Parathyroid adenoma (tissue), 2 donors: ENCODE results near the gene NVL.
"Not testable (repeated sequence)": the region's sequence is repeated elsewhere in the genome, so short reads cannot be mapped to it uniquely, and the experiment has no call there.

ENCODE experiments used
- H2AFZ ChIP-seq: fragments of 300-600 bp; sonication (generic); one replicate; pipeline ENCODE4 v1.7.0; 2017; ENCODE audit warnings: antibody characterized with exemption, mild to moderate bottlenecking
- H3K27ac ChIP-seq: fragments of 300-600 bp; sonication (generic); one replicate; pipeline ENCODE4 v1.7.0; 2017
- H3K27me3 ChIP-seq: fragments of 300-600 bp; sonication (generic); one replicate; pipeline ENCODE4 v1.7.0; 2017; ENCODE audit warnings: low read length; ENCODE audit not compliant: control insufficient read depth, insufficient read depth
- H3K36me3 ChIP-seq: fragments of 300-600 bp; sonication (generic); one replicate; pipeline ENCODE4 v1.7.0; 2017; ENCODE audit warnings: low read length; ENCODE audit not compliant: control insufficient read depth, insufficient read depth
- H3K4me1 ChIP-seq: fragments of 300-600 bp; sonication (generic); one replicate; pipeline ENCODE4 v1.7.0; 2017; ENCODE audit warnings: control low read depth
- H3K4me2 ChIP-seq: fragments of 300-600 bp; sonication (generic); one replicate; pipeline ENCODE4 v1.7.0; 2017; ENCODE audit warnings: low read length
- H3K4me3 ChIP-seq: fragments of 300-600 bp; sonication (generic); one replicate; pipeline ENCODE4 v1.7.0; 2017; ENCODE audit warnings: low read depth, low read length
- H3K79me2 ChIP-seq: fragments of 300-600 bp; sonication (generic); one replicate; pipeline ENCODE4 v1.7.0; 2017; ENCODE audit warnings: control low read depth
- H3K9ac ChIP-seq: fragments of 300-600 bp; sonication (generic); one replicate; pipeline ENCODE4 v1.7.0; 2017; ENCODE audit warnings: mild to moderate bottlenecking
- H3K9me3 ChIP-seq: fragments of 300-600 bp; sonication (generic); one replicate; pipeline ENCODE4 v1.7.0; 2017; ENCODE audit warnings: low read length; ENCODE audit not compliant: control insufficient read depth
- TF ChIP-seq, protein P1 (sequence below): fragments of 300-600 bp; sonication (generic); IDR thresholded peaks from one replicate; pipeline ENCODE4 v1.7.0; 2017; ENCODE audit warnings: antibody characterized with exemption, mild to moderate bottlenecking
- donor health status: primary hyperparathyroidism.

Gene NVL

GRCh38 chr1:224312025-224312424 lies 17.9 kb downstream of the NVL start:
- H3K4me2 ChIP-seq: no peak overlapping the region
- H2AFZ ChIP-seq: no peak overlapping the region
- no peak overlapping the region for H3K27ac ChIP-seq
- no peaks in the 10 kb centered on the region for H3K36me3 ChIP-seq
- no peaks in the 10 kb centered on the region for H3K9me3 ChIP-seq
- no peaks in the 10 kb centered on the region for H3K79me2 ChIP-seq
- no peaks in the 10 kb centered on the region for H3K27me3 ChIP-seq
- H3K9ac ChIP-seq: no peak overlapping the region
- no peak overlapping the region for H3K4me3 ChIP-seq
- H3K4me1 ChIP-seq: no peaks in the 10 kb centered on the region
- TF ChIP-seq, protein P1, sequence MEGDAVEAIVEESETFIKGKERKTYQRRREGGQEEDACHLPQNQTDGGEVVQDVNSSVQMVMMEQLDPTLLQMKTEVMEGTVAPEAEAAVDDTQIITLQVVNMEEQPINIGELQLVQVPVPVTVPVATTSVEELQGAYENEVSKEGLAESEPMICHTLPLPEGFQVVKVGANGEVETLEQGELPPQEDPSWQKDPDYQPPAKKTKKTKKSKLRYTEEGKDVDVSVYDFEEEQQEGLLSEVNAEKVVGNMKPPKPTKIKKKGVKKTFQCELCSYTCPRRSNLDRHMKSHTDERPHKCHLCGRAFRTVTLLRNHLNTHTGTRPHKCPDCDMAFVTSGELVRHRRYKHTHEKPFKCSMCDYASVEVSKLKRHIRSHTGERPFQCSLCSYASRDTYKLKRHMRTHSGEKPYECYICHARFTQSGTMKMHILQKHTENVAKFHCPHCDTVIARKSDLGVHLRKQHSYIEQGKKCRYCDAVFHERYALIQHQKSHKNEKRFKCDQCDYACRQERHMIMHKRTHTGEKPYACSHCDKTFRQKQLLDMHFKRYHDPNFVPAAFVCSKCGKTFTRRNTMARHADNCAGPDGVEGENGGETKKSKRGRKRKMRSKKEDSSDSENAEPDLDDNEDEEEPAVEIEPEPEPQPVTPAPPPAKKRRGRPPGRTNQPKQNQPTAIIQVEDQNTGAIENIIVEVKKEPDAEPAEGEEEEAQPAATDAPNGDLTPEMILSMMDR: no peak

DNA sequence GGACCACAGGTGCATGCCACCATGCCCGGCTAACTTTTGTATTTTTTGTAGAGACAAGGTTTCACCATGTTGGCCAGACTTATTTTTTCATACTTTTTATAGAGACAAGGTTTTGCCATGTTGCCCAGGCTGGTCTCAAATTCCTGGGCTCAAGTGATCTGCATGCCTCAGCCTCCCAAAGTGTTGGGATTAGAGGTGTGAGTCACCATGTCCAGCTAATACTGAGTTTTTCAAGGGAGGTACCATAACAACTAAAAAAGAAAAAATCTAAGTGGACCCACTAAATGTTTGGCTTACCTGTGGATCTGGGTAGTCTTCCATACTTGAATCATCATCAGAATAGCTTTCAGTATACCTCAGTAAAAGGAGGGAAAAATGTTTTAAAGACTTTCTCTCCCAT lies 18.5 kb downstream of the NVL start:
- not testable (repeated sequence) for H3K9ac ChIP-seq, H3K36me3 ChIP-seq, H2AFZ ChIP-seq, H3K4me1 ChIP-seq, H3K27ac ChIP-seq, H3K27me3 ChIP-seq, H3K4me3 ChIP-seq, H3K4me2 ChIP-seq, H3K9me3 ChIP-seq, H3K79me2 ChIP-seq

DNA sequence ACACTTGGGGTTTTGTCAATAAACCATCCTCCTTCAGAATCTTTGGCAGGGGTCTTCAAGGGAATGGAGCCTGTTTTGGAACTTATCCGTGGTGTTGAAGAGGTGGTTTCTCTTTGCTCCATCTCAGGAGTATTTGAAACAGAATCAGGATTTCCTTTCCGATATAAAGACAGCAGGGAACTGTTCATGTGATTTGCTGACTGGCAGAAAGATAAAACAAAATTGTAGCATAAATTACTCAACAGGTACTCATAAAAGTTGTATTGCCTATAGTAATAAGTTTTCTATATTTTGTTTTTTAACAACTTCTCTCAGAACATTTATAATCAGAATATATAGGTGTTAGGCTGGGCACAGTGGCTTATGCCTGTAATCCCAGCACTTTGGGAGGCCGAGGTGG lies 21.9 kb downstream of the NVL start:
- Histone ChIP-seq H3K9ac (no peak overlapping the region), H3K4me1 (no peaks in the 10 kb centered on the region), H3K4me2 (no peak overlapping the region), H2AFZ (no peak overlapping the region), H3K4me3 (no peak overlapping the region), H3K79me2 (no peaks in the 10 kb centered on the region), H3K36me3 (no peaks in the 10 kb centered on the region), H3K27ac (no peak overlapping the region), H3K27me3 (no peaks in the 10 kb centered on the region), H3K9me3 (no peaks in the 10 kb centered on the region)
- TF ChIP-seq, protein P1: no peak

GRCh38 chr1:224304767-224305166 lies 25.2 kb downstream of the NVL start:
- Histone ChIP-seq H3K4me1 (no peaks in the 10 kb centered on the region), H3K27me3 (no peaks in the 10 kb centered on the region), H3K4me2 (no peak overlapping the region), H3K36me3 (no peaks in the 10 kb centered on the region), H3K9me3 (no peaks in the 10 kb centered on the region), H2AFZ (no peak overlapping the region), H3K9ac (no peak overlapping the region), H3K27ac (no peak overlapping the region), H3K79me2 (no peaks in the 10 kb centered on the region), H3K4me3 (no peak overlapping the region)
- TF ChIP-seq, protein P1: no peak

DNA sequence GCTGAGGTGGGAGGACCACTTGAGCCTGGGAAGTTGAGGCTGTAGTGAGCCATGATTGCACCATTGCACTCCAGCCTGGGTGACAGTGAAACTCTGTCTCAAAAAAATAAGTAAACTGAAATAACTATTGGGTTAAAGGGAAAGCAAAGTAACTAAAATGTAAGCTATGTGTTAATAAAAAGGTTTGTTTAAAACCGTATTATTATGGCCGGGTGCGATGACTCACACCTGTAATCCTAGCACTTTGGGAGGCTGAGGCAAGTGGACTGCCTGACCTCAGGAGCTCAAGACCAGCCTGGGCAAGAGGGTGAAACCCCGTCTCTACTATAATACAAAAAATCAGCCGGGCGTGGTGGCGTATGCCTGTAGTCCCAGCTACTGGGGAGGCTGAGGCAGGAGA lies 27.0 kb downstream of the NVL start:
- no peaks in the 10 kb centered on the region for H3K4me1 ChIP-seq
- H3K4me3 ChIP-seq: no peak overlapping the region
- no peak overlapping the region for H3K9ac ChIP-seq
- H3K79me2 ChIP-seq: no peaks in the 10 kb centered on the region
- TF ChIP-seq, protein P1: no peak
- no peaks in the 10 kb centered on the region for H3K27me3 ChIP-seq
- H3K9me3 ChIP-seq: no peaks in the 10 kb centered on the region
- H2AFZ ChIP-seq: no peak overlapping the region
- no peak overlapping the region for H3K4me2 ChIP-seq
- H3K27ac ChIP-seq: no peak overlapping the region
- no peaks in the 10 kb centered on the region for H3K36me3 ChIP-seq
